SK-N-SH treated with all-trans-retinoic acid at 6 μM for 48 hours (cell line): ENCODE results near the gene MDM4.
"Not testable (repeated sequence)": the region's sequence is repeated elsewhere in the genome, so short reads cannot be mapped to it uniquely, and the experiment has no call there.

Source experiments
- ATAC-seq: fragments of 200-7000 bp; cut with Tn5 transposase; 3 replicates; pipeline ENCODE4 v1.9.1; 2020; ENCODE audit warnings: mild to moderate bottlenecking, moderate library complexity
- ARNTL ChIP-seq: fragments of 450-650 bp; formaldehyde crosslinking; IDR thresholded peaks from 2 replicates; pipeline ENCODE4 v1.5.0; 2020; ENCODE audit warnings: low read depth, mild to moderate bottlenecking, moderate library complexity, borderline replicate concordance
- BACH2 ChIP-seq: fragments of 250-450 bp; sonication (Bioruptor Pico); IDR thresholded peaks from 2 replicates; pipeline ENCODE4 v1.9.0; 2021; ENCODE audit warnings: mild to moderate bottlenecking, borderline replicate concordance
- CSDC2 ChIP-seq: fragments of 250-450 bp; sonication (Bioruptor Pico); IDR thresholded peaks from 2 replicates; pipeline ENCODE4 v1.5.0; 2020; ENCODE audit warnings: mild to moderate bottlenecking, moderate library complexity
- ESRRG ChIP-seq: fragments of 250-450 bp; sonication (Bioruptor Pico); IDR thresholded peaks from 2 replicates; pipeline ENCODE4 v1.6.1; 2021; ENCODE audit warnings: mild to moderate bottlenecking
- GLIS3 ChIP-seq: fragments of 250-450 bp; sonication (Bioruptor Pico); IDR thresholded peaks from 2 replicates; pipeline ENCODE4 v1.5.0; 2020; ENCODE audit warnings: mild to moderate bottlenecking, moderate library complexity
- ISL1 ChIP-seq: fragments of 250-450 bp; sonication (Bioruptor Pico); IDR thresholded peaks from 2 replicates; pipeline ENCODE4 v2.1.2; 2022; ENCODE audit warnings: mild to moderate bottlenecking, moderate library complexity
- OSR1 ChIP-seq: fragments of 250-450 bp; sonication (Bioruptor Pico); IDR thresholded peaks from 2 replicates; pipeline ENCODE4 v1.8.0; 2022; ENCODE audit warnings: moderate library complexity, mild to moderate bottlenecking, inconsistent platforms
- PPARA ChIP-seq: fragments of 250-450 bp; sonication (Bioruptor Pico); IDR thresholded peaks from 2 replicates; pipeline ENCODE4 v1.5.0; 2020; ENCODE audit warnings: mild to moderate bottlenecking, borderline replicate concordance
- RARB ChIP-seq: fragments of 250-450 bp; sonication (Bioruptor Pico); IDR thresholded peaks from 2 replicates; pipeline ENCODE4 v1.8.0; 2021; ENCODE audit warnings: mild to moderate bottlenecking, moderate library complexity
- SNAI2 ChIP-seq: fragments of 250-450 bp; sonication (Bioruptor Pico); IDR thresholded peaks from 2 replicates; pipeline ENCODE4 v1.5.0; 2020; ENCODE audit warnings: mild to moderate bottlenecking, moderate library complexity
- TCF4 ChIP-seq: fragments of 250-450 bp; sonication (Bioruptor Pico); IDR thresholded peaks from 2 replicates; pipeline ENCODE4 v1.8.0; 2021; ENCODE audit warnings: mild to moderate bottlenecking, moderate library complexity, borderline replicate concordance
- TOX ChIP-seq: fragments of 250-450 bp; sonication (Bioruptor Pico); IDR thresholded peaks from 2 replicates; pipeline ENCODE4 v1.8.0; 2021; ENCODE audit warnings: mild to moderate bottlenecking, moderate library complexity, borderline replicate concordance
- ZC3H10 ChIP-seq: fragments of 250-450 bp; sonication (Bioruptor Pico); IDR thresholded peaks from 2 replicates; pipeline ENCODE4 v1.5.1; 2021; ENCODE audit warnings: mild to moderate bottlenecking, moderate library complexity
- ZFP3 ChIP-seq: fragments of 250-450 bp; sonication (Bioruptor Pico); IDR thresholded peaks from 2 replicates; pipeline ENCODE4 v1.5.0; 2020; ENCODE audit warnings: mild to moderate bottlenecking, moderate library complexity
- ZFP30 ChIP-seq: fragments of 450-650 bp; formaldehyde crosslinking; IDR thresholded peaks from 2 replicates; pipeline ENCODE4 v1.5.0; 2022; ENCODE audit warnings: mild to moderate bottlenecking, moderate library complexity
- ZNF565 ChIP-seq: fragments of 450-650 bp; formaldehyde crosslinking; conservative IDR thresholded peaks from 2 replicates; pipeline ENCODE4 v1.5.0; 2020; ENCODE audit warnings: low read depth, mild to moderate bottlenecking, moderate library complexity
- ZNF70 ChIP-seq: fragments of 450-650 bp; formaldehyde crosslinking; IDR thresholded peaks from 2 replicates; pipeline ENCODE4 v1.5.0; 2020; ENCODE audit warnings: mild to moderate bottlenecking, moderate library complexity
- ZNF8 ChIP-seq: fragments of 450-650 bp; formaldehyde crosslinking; IDR thresholded peaks from 2 replicates; pipeline ENCODE4 v1.5.0; 2020; ENCODE audit warnings: mild to moderate bottlenecking, moderate library complexity
- TF ChIP-seq, protein P1 (sequence below): fragments of 250-450 bp; sonication (Bioruptor Pico); IDR thresholded peaks from 2 replicates; pipeline ENCODE4 v1.5.0; 2020; ENCODE audit warnings: mild to moderate bottlenecking, moderate library complexity
- TF ChIP-seq, protein P2 (sequence below): fragments of 250-450 bp; sonication (Bioruptor Pico); IDR thresholded peaks from 2 replicates; pipeline ENCODE4 v1.5.1; 2020; ENCODE audit warnings: low read depth, mild to moderate bottlenecking, moderate library complexity
- TF ChIP-seq, protein P3 (sequence below): fragments of 250-450 bp; sonication (Bioruptor Pico); IDR thresholded peaks from 2 replicates; pipeline ENCODE4 v1.8.0; 2021; ENCODE audit warnings: low read depth, mild to moderate bottlenecking, moderate library complexity, borderline replicate concordance
- TF ChIP-seq, protein P4 (sequence below): fragments of 250-450 bp; sonication (Bioruptor Pico); IDR thresholded peaks from 2 replicates; pipeline ENCODE4 v1.5.1; 2021; ENCODE audit warnings: mild to moderate bottlenecking, moderate library complexity

Gene MDM4

DNA sequence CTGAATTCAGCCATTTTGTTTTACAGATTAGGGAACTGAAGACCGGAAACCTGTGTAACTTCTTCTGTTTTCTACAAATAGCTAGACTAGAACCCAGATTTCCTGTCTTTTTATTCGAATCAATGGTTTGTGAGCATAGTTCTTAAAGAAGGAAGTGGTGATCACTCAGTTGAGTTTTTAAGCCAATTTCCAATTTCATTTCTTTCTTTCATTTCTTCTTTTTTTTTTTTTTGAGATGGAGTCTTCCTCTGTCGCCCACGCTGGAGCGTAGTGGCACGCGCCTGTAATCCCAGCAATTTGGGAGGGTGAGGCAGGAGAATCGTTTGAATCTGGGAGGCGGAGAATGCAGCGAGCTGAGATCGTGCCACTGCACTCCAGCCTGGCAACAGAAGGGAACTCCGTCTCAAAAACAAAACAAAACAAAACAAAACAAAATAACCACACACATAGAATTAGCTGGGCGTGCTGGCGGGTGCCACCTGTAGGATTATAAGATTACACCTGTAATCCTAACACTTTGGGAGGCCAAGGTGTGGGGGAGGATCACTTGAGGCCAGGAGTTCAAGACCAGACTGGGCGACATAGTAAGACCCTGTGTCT lies 3.0 kb upstream of the MDM4 start:
- ATAC-seq: no peak
- no peak for TF ChIP-seq ZNF70 (CRISPR knock-in tag)
- no peak for TF ChIP-seq RARB (CRISPR knock-in tag)
- TF ChIP-seq ZNF565 (CRISPR knock-in tag): no peak

DNA sequence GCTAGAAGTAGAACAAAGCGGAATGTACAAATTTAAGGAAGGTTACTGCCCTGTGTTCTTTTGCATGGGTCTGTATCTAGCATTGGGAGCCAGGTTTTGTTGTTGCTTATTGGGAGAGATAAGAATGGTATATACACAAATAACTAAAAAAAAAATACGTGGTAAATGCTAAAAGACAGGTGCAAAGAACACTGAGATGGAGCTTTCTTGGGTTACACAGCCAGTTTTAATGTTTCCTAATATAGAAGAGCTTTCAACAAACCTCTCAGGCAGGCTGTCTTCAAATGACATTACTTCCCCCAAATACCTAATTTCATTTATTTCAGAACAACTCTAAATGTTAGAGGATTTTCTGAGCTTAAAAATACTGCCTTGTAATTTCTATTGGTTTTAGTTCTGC lies 1.4 kb upstream of the MDM4 start:
- TF ChIP-seq RARB (CRISPR knock-in tag): no peak
- no peak for TF ChIP-seq TCF4 (CRISPR knock-in tag)
- TF ChIP-seq, protein P1, sequence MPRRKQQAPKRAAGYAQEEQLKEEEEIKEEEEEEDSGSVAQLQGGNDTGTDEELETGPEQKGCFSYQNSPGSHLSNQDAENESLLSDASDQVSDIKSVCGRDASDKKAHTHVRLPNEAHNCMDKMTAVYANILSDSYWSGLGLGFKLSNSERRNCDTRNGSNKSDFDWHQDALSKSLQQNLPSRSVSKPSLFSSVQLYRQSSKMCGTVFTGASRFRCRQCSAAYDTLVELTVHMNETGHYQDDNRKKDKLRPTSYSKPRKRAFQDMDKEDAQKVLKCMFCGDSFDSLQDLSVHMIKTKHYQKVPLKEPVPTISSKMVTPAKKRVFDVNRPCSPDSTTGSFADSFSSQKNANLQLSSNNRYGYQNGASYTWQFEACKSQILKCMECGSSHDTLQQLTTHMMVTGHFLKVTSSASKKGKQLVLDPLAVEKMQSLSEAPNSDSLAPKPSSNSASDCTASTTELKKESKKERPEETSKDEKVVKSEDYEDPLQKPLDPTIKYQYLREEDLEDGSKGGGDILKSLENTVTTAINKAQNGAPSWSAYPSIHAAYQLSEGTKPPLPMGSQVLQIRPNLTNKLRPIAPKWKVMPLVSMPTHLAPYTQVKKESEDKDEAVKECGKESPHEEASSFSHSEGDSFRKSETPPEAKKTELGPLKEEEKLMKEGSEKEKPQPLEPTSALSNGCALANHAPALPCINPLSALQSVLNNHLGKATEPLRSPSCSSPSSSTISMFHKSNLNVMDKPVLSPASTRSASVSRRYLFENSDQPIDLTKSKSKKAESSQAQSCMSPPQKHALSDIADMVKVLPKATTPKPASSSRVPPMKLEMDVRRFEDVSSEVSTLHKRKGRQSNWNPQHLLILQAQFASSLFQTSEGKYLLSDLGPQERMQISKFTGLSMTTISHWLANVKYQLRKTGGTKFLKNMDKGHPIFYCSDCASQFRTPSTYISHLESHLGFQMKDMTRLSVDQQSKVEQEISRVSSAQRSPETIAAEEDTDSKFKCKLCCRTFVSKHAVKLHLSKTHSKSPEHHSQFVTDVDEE (CRISPR knock-in tag): no peak
- TF ChIP-seq, protein P2, sequence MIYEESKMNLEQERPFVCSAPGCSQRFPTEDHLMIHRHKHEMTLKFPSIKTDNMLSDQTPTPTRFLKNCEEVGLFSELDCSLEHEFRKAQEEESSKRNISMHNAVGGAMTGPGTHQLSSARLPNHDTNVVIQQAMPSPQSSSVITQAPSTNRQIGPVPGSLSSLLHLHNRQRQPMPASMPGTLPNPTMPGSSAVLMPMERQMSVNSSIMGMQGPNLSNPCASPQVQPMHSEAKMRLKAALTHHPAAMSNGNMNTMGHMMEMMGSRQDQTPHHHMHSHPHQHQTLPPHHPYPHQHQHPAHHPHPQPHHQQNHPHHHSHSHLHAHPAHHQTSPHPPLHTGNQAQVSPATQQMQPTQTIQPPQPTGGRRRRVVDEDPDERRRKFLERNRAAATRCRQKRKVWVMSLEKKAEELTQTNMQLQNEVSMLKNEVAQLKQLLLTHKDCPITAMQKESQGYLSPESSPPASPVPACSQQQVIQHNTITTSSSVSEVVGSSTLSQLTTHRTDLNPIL (CRISPR knock-in tag): no peak
- no peak for TF ChIP-seq CSDC2 (CRISPR knock-in tag)
- TF ChIP-seq, protein P3, sequence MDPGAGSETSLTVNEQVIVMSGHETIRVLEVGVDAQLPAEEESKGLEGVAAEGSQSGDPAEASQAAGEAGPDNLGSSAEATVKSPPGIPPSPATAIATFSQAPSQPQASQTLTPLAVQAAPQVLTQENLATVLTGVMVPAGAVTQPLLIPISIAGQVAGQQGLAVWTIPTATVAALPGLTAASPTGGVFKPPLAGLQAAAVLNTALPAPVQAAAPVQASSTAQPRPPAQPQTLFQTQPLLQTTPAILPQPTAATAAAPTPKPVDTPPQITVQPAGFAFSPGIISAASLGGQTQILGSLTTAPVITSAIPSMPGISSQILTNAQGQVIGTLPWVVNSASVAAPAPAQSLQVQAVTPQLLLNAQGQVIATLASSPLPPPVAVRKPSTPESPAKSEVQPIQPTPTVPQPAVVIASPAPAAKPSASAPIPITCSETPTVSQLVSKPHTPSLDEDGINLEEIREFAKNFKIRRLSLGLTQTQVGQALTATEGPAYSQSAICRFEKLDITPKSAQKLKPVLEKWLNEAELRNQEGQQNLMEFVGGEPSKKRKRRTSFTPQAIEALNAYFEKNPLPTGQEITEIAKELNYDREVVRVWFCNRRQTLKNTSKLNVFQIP (CRISPR knock-in tag): no peak
- TF ChIP-seq ZFP30 (CRISPR knock-in tag): no peak
- no peak for TF ChIP-seq PPARA (CRISPR knock-in tag)
- no peak for TF ChIP-seq ISL1 (CRISPR knock-in tag)
- no peak for TF ChIP-seq ZFP3 (CRISPR knock-in tag)
- no peak for TF ChIP-seq OSR1 (CRISPR knock-in tag)
- TF ChIP-seq ZC3H10: no peak
- no peak for TF ChIP-seq BACH2 (CRISPR knock-in tag)
- TF ChIP-seq ZNF8 (CRISPR knock-in tag): no peak
- no peak for TF ChIP-seq ARNTL
- TF ChIP-seq, protein P4, sequence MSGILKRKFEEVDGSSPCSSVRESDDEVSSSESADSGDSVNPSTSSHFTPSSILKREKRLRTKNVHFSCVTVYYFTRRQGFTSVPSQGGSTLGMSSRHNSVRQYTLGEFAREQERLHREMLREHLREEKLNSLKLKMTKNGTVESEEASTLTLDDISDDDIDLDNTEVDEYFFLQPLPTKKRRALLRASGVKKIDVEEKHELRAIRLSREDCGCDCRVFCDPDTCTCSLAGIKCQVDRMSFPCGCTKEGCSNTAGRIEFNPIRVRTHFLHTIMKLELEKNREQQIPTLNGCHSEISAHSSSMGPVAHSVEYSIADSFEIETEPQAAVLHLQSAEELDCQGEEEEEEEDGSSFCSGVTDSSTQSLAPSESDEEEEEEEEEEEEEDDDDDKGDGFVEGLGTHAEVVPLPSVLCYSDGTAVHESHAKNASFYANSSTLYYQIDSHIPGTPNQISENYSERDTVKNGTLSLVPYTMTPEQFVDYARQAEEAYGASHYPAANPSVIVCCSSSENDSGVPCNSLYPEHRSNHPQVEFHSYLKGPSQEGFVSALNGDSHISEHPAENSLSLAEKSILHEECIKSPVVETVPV (CRISPR knock-in tag): no peak
- TF ChIP-seq SNAI2 (CRISPR knock-in tag): no peak
- no peak for TF ChIP-seq ZNF565 (CRISPR knock-in tag)
- TF ChIP-seq, all 23 proteins: peak for 0
- no peak for ATAC-seq

DNA sequence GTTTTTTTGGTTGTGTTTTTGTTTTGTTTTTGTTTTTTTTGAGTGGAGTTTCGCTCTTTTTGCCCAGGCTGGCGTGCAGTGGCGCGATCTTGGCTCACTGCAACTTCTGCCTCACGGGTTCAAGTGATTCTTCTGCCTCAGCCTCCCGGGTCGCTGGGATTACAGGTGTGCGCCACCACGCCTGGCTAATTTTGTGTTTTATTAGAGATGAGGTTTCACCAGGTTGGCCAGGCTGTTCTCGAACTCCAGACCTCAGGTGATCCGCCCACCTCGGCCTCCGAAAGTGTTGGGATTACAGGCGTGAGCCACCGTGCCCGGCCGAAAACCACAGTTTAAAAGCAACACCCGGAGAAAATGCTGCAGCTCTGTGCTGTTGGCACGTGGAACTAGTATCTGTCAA lies 1.2 kb downstream of the MDM4 start:
- not testable (repeated sequence) for ATAC-seq

DNA sequence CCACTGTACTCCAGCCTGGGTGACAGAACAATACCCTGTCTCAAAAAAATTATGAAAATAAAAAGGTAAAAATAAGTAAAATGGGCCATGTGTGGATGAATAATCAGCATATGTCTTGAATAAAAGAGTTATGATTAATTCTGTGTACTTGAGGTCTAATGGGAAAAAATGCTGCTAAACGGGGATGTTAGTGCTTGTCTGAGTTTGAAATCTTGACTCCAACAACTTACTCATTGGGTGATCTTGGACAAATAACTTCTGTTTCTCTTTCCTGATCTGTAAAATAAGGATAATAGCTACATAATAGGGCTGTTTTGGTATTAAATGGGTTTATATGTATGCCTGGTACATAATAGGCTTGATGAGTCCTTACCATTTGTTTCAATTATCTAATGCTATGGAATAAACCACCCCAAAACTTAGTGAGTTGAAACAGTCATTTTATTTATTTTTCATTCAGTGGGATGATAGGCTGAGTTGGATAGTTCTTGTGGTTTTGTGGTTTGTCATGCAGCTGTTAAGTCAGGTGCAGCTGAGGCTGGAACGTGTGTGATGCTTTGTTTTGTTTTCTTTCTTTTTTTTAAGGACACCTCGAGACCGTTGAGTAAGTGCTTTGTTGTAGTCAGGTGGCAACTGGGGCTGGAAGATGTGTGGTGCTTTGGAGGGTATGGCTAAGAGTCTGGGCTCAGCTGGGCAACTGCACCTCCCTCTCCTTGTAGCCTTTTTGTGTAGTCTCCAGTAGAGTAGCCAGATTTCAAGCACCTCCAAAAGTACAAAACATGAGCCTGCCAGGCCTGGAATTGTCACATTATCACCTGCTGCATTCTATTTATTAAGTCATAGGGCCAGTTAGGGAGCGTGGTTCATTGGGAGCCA lies 4.9 kb downstream of the MDM4 start:
- ATAC-seq: no peak
- no peak for TF ChIP-seq ISL1 (CRISPR knock-in tag)
- TF ChIP-seq CSDC2 (CRISPR knock-in tag): no peak
- TF ChIP-seq BACH2 (CRISPR knock-in tag): no peak
- no peak for TF ChIP-seq SNAI2 (CRISPR knock-in tag)
- TF ChIP-seq, protein P2 (CRISPR knock-in tag): no peak
- TF ChIP-seq TOX (CRISPR knock-in tag): no peak
- no peak for TF ChIP-seq ZNF8 (CRISPR knock-in tag)
- no peak for TF ChIP-seq ZNF565 (CRISPR knock-in tag)
- TF ChIP-seq ESRRG (CRISPR knock-in tag): no peak
- TF ChIP-seq, protein P4 (CRISPR knock-in tag): no peak
- no peak for TF ChIP-seq ARNTL
- no peak for TF ChIP-seq ZC3H10
- no peak for TF ChIP-seq OSR1 (CRISPR knock-in tag)
- no peak for TF ChIP-seq TCF4 (CRISPR knock-in tag)
- TF ChIP-seq ZFP30 (CRISPR knock-in tag): no peak
- no peak for TF ChIP-seq RARB (CRISPR knock-in tag)
- no peak for TF ChIP-seq PPARA (CRISPR knock-in tag)
- TF ChIP-seq ZFP3 (CRISPR knock-in tag): no peak
- no peak for TF ChIP-seq ZNF70 (CRISPR knock-in tag)
- TF ChIP-seq GLIS3 (CRISPR knock-in tag): no peak

DNA sequence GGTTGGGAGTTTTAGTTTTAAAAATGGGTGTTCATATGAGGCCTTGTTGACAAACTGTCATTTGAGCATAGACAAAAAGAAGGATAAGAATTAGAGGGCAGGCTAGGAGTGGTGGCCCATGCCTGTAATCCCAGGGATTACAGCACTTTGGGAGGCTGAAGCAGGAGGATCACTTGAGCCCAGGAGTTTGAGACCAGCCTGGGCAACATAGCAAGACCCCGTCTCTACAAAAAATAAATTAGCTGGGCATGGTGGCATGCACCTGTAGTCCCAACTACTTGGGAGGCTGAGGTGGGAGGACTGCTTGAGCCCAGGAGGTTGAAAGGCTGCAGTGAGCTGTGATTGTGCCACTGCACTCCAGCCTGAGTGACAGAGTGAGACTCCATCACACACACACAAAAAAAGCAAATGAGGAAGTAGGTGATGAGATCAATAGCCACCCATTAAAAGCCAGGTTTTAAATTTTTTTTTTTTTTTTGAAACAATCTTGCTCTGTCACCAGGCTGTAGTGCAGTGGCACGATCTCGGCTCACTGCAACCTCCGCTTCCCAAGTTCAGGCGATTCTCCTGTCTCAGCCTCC lies 5.8 kb downstream of the MDM4 start:
- ATAC-seq: not testable (repeated sequence)
